Activated naive CD8-positive, alpha-beta T cell treated with anti-CD3 and anti-CD28 coated beads, Interleukin-2, amount 10 ng/mL, durations not matched to agents 7 days and 5 days (primary cell): Measurements from ENCODE around the gene EVI2B. TPM values are rescaled to one million over a fixed set of nuclear protein-coding genes. Genes with fewer than 3 reads are reported as not detected.
A peak's percentile ranks its signal among the peaks of the same experiment; 100 is the strongest.
"Not testable (repeated sequence)": the region's sequence is repeated elsewhere in the genome, so short reads cannot be mapped to it uniquely, and the experiment has no call there.

ENCODE experiments used
- ATAC-seq: fragments of 150-1000 bp; cut with Tn5 transposase; one replicate; pipeline ENCODE4 v1.10.0; 2021; ENCODE audit warnings: low read depth, moderate library complexity
- POLR2A ChIA-PET: fragments of 350-600 bp; sonication (Branson Sonifier 250); formaldehyde crosslinking; loops from one replicate; lab custom pipeline; 2021; ENCODE audit warnings: antibody characterized with exemption; lab: Charles Lee
- DNase-seq: peaks from one replicate; pipeline ENCODE4 v3.0.0; 2021
- H3K27ac Mint-ChIP-seq: one replicate; pipeline ENCODE4 v1.8.0; 2022; ENCODE audit warnings: mild to moderate bottlenecking, mixed read lengths
- H3K27me3 Mint-ChIP-seq: one replicate; pipeline ENCODE4 v1.8.0; 2022; ENCODE audit warnings: mild to moderate bottlenecking, moderate library complexity, mixed read lengths
- H3K36me3 Mint-ChIP-seq: one replicate; pipeline ENCODE4 v1.8.0; 2021; ENCODE audit warnings: mild to moderate bottlenecking, mixed read lengths
- H3K4me1 Mint-ChIP-seq: one replicate; pipeline ENCODE4 v1.8.0; 2021; ENCODE audit warnings: mixed read lengths
- H3K4me3 Mint-ChIP-seq: one replicate; pipeline ENCODE4 v1.8.0; 2022; ENCODE audit warnings: mild to moderate bottlenecking, moderate library complexity, mixed read lengths
- H3K9me3 Mint-ChIP-seq: one replicate; pipeline ENCODE4 v1.8.0; 2021; ENCODE audit warnings: mixed read lengths
- total RNA-seq, 2 experiments: library from RNA; stranded (reverse); gene quantifications; one replicate each; pipeline ENCODE4 v1.2.3, GENCODE V29; 2021

EVI2B gene
- total RNA-seq, 2 experiments from 2014 or later: 88.5 to 100 TPM

DNA sequence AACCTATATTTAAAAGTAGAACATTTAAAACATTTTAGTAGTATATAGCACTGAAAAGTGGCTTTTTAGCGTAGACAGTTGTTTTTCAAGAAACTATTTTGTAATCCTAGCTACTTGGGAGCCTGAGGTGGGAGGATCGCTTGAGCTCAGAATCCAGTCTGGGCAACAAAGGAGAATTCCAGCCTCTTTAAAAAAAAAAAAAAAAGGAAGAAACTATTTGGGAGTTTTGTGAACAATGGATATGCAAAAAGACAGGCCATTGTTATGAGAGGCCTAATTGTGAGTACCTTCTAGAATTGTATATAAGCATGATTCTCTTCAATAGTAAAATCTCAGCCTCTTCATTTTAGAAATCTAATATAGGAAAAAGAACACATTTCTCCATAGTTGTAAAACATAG lies 34.5 kb downstream of the EVI2B start:
- Mint-ChIP-seq H3K36me3 (peaks cover 16% of the 10 kb centered on the region), H3K9me3 (no peaks in the 10 kb centered on the region), H3K27ac (no peak overlapping the region), H3K4me1 (no peaks in the 10 kb centered on the region), H3K27me3 (no peaks in the 10 kb centered on the region), H3K4me3 (no peak overlapping the region)
- DNase-seq: no peak
- POLR2A ChIA-PET: interaction anchor here (0.6 kb wide), 1 partner anchor 121 kb away, joined by 4 read pairs; no protein-coding TSS in a partner anchor
- no peak for ATAC-seq

DNA sequence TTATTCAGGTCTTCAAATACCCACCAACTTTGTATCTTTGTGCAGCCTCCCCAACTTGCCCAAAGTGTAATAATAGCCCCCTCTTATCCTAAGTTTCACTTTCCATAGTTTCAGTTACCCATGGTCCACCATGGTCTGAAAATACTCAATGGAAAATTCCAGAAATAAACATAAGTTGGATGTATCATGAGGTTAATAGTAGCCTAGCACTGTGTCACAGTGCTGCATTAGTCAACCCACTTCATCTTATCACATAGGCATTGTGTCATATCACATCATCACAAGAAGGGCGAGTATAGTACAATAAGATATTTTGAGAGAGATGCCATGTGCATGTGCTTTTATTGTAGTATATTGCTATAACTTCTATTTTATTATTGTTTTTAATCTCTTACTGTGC lies 38.7 kb downstream of the EVI2B start:
- Mint-ChIP-seq H3K9me3 (no peaks in the 10 kb centered on the region), H3K4me1 (no peaks in the 10 kb centered on the region), H3K27ac (no peak overlapping the region), H3K27me3 (no peaks in the 10 kb centered on the region), H3K4me3 (no peak overlapping the region), H3K36me3 (peaks cover 15% of the 10 kb centered on the region)
- ATAC-seq (no peak), DNase-seq (no peak)
- POLR2A ChIA-PET: no interaction called here

DNA sequence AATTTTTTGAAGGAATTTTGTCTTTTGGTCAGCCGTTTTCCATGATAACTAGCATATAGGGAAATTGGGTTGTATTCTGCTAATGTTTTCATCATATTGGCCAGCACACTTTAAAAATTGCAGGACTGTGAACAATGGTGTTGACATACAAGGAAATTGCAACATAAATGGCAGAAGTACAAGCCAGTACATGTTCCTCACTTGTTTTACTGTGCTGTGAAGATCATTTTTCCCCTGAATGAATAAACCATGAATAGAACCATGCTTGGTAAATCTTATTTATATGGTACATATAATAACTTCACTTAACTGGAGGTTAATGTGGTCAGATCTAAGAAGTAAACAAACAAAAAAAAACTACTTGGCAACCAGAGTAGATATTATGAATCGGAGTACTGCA lies 39.6 kb downstream of the EVI2B start:
- Mint-ChIP-seq H3K4me3 (no peak overlapping the region), H3K27me3 (no peaks in the 10 kb centered on the region), H3K36me3 (peaks cover 17% of the 10 kb centered on the region), H3K9me3 (no peaks in the 10 kb centered on the region), H3K4me1 (no peaks in the 10 kb centered on the region), H3K27ac (no peak overlapping the region)
- no peak for ATAC-seq
- no peak for DNase-seq
- POLR2A ChIA-PET: no interaction called here

DNA sequence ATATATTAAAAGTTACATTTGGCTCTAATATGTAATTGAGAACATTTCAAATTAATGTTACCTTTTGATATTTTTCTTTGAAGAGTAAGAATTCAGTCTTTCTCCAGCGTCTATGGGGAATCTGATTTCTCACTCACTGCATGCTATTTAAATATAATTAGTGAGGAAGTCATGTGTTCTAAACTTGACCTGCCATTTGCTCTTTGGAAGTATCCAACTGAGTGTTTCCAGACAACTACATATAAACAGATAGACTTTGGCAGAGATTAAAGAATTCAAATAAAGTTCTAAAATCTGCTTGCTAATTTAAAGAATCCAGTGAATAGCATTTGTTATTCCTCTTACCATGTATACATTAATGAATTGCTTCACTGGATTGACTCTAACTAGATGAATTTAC lies 40.3 kb downstream of the EVI2B start:
- Mint-ChIP-seq H3K9me3 (no peaks in the 10 kb centered on the region), H3K27ac (no peak overlapping the region), H3K27me3 (no peaks in the 10 kb centered on the region), H3K4me3 (no peak overlapping the region), H3K36me3 (peaks cover 20% of the 10 kb centered on the region), H3K4me1 (no peaks in the 10 kb centered on the region)
- POLR2A ChIA-PET: no interaction called here
- ATAC-seq (no peak), DNase-seq (no peak)

DNA sequence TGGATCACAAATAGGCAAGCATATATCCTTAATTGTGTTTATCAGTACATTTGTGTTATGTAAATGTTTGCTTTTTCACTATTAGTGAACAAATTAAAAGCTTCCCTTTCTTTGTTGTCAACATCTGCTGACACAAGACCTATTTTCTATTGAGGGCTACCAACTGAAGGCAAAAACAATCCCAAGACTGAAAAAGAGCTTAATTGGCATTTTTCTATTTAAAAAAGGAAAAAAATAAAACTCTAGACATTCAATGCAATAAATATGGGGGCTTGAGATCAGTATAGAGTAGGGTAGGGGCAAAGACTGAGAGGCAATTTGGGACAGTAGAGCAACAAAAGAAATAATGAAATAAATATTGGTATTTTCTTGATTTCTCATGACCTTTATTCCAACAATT lies 41.1 kb downstream of the EVI2B start:
- no peak for ATAC-seq
- Mint-ChIP-seq H3K27me3 (no peaks in the 10 kb centered on the region), H3K9me3 (no peaks in the 10 kb centered on the region), H3K4me3 (no peak overlapping the region), H3K27ac (no peak overlapping the region), H3K4me1 (no peaks in the 10 kb centered on the region), H3K36me3 (peaks cover 22% of the 10 kb centered on the region)
- no peak for DNase-seq
- POLR2A ChIA-PET: no interaction called here

DNA sequence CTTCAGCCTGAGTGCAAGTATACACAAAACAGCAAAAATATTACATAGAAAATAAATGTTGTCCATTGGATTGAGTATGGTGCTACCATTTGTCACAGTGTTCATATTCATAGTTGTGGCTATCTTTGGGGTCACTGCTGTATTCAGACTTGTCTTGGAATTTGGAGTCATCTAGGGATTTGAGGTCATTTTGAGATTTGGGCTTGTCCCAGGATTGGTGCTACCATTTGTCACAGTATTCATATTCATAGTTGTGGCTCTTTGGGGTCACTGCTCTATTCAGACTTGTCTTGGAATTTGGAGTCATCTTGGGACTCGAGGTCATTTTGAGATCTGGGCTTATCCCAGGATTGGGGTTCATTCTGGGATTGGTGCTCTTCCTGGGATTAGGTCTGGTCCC lies 41.6 kb downstream of the EVI2B start:
- Mint-ChIP-seq H3K27me3 (no peaks in the 10 kb centered on the region), H3K27ac (no peak overlapping the region), H3K4me1 (no peaks in the 10 kb centered on the region), H3K9me3 (no peaks in the 10 kb centered on the region), H3K36me3 (peaks cover 22% of the 10 kb centered on the region), H3K4me3 (no peak overlapping the region)
- DNase-seq (no peak), ATAC-seq (no peak)
- POLR2A ChIA-PET: no interaction called here

DNA sequence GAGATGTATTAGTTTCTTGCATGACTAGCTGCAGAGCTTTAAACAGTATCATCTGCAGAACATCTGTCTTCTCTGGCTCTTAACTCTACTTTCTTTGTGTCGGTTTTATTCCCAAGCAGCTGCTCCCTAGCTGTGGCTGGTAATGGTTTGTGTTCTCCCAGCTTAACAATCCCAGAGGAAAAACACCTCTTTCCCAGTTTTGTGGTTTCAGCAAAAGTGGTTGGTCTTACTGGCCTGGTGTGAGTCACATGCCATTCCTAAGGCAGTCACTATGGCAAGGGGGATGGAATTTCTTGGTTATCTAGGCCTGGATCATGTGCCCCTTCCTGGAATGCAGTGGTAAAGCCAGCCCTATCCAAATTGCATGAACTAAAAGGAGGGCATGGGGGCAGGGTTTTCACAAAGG lies 44.3 kb downstream of the EVI2B start:
- Mint-ChIP-seq H3K9me3 (no peaks in the 10 kb centered on the region), H3K4me1 (peaks cover 1% of the 10 kb centered on the region), H3K4me3 (no peak overlapping the region), H3K36me3 (peaks cover 22% of the 10 kb centered on the region), H3K27me3 (no peaks in the 10 kb centered on the region), H3K27ac (peak overlapping the region; percentile 20)
- POLR2A ChIA-PET: no interaction called here
- DNase-seq (no peak), ATAC-seq (no peak)

DNA sequence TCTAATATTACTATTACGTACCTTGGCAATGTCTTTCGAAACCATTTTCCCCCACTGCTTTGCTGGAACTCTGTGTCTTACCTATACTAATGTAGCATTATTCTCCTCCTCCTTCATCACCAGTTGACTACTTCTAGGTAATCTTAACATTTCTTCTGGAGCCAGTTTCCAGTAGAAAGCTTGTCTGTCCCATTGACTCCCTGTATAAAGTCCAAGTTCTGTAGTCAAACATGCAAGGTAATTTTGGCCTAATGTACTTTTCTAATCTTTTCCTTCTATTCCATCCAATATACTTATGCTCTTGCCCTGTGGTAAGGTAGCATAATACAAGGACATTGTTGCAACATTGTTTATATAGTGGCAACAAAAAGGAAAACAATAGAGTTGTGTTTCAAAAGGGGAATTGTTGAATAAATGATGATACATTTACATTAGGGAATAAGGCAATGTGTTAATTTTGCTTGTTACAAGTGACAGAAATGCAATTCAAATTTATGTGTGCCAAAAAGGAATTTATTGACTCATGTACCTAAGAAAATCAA lies 44.7 kb downstream of the EVI2B start:
- POLR2A ChIA-PET: no interaction called here
- Mint-ChIP-seq H3K36me3 (peaks cover 25% of the 10 kb centered on the region), H3K27me3 (no peaks in the 10 kb centered on the region), H3K9me3 (no peaks in the 10 kb centered on the region), H3K4me3 (no peak overlapping the region), H3K4me1 (peaks cover 1% of the 10 kb centered on the region), H3K27ac (no peak overlapping the region)
- ATAC-seq (no peak), DNase-seq (no peak)

DNA sequence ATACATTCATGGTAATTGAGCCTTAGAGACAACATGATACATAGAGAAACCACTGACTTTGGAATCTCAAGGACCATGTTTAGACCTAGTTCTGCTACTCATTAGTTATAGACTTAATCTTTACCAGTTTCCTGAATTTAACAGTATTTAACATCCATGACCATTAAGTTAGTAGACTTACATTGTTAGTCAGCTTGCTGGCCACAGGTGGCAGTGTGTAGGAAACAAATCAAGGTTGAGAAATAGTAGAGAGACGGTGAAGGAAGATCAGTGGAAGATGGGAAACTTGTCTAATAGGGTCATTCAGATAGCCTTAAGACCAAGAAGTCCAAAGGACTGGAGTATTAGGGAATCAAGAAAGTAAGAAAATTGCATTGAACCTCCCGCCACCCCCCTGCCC lies 47.8 kb downstream of the EVI2B start:
- Mint-ChIP-seq H3K27me3 (no peaks in the 10 kb centered on the region), H3K27ac (no peak overlapping the region), H3K9me3 (no peaks in the 10 kb centered on the region), H3K4me3 (no peak overlapping the region), H3K4me1 (peaks cover 1% of the 10 kb centered on the region), H3K36me3 (peaks cover 20% of the 10 kb centered on the region)
- POLR2A ChIA-PET: interaction anchor here (0.6 kb wide), 1 partner anchor 721 kb away, joined by 4 read pairs; no protein-coding TSS in a partner anchor
- DNase-seq (no peak), ATAC-seq (no peak)

DNA sequence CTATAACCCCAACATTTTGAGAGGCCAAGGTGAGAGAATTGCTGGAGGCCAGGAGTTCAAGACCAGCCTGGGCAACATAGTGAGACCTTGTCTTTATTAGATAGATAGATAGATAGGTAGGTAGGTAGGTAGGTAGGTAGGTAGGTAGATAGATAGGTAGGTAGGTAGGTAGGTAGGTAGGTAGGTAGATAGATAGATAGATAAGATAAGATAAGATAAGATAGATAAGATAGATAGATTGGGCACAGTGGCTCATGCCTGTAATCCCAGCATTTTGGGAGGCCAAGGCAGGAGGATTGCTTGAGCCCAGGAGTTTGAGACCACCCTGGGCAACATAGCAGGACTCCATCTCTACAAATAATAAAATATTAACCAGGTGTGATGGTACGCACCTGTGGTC lies 50.9 kb downstream of the EVI2B start:
- H3K27ac Mint-ChIP-seq, POLR2A ChIA-PET, H3K4me1 Mint-ChIP-seq, H3K27me3 Mint-ChIP-seq, DNase-seq, ATAC-seq, H3K4me3 Mint-ChIP-seq, H3K9me3 Mint-ChIP-seq: not testable (repeated sequence)
- H3K36me3 Mint-ChIP-seq: peaks cover 12% of the 10 kb centered on the region

DNA sequence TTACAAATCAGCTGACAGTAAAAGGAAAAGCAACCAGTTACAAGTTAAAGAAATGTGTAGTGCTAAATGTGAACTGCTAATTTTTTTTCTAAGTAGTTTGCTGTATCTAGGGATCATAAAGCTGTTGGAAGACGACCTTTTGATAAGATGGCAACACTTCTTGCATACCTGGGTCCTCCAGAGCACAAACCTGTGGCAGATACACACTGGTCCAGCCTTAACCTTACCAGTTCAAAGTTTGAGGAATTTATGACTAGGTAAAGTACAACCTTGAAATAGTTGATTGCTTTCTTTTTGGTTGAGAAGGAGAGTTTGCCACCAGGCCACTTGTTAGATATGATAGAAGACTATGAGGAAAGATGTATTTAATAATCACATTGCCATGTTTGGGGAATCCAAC lies 52.3 kb downstream of the EVI2B start:
- peaks cover 1% of the 10 kb centered on the region for H3K4me1 Mint-ChIP-seq
- POLR2A ChIA-PET: no interaction called here
- DNase-seq (no peak), ATAC-seq (no peak)
- no peaks in the 10 kb centered on the region for H3K9me3 Mint-ChIP-seq
- H3K27me3 Mint-ChIP-seq: no peaks in the 10 kb centered on the region
- H3K36me3 Mint-ChIP-seq: peaks cover 12% of the 10 kb centered on the region
- H3K27ac Mint-ChIP-seq: no peak overlapping the region
- no peak overlapping the region for H3K4me3 Mint-ChIP-seq

DNA sequence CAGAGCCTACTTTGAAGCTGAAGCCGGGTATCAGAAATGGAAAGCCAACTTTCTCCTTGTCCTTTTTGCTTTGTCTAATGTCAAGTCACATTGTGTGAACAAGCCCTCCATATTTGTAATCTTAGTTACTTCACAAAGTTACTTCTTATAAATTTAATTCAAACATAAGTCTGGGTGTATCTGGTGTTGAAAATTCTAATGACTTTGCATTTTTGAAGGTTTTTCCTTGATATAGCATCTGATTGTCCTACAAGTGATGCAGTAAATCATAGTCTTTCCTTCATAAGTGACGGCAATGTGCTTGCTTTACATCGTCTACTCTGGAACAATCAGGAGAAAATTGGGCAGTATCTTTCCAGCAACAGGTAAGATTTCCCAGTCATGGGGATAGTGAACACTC lies 53.7 kb downstream of the EVI2B start:
- Mint-ChIP-seq H3K4me3 (no peak overlapping the region), H3K27ac (no peak overlapping the region), H3K36me3 (peaks cover 7% of the 10 kb centered on the region), H3K9me3 (no peaks in the 10 kb centered on the region), H3K27me3 (no peaks in the 10 kb centered on the region), H3K4me1 (no peaks in the 10 kb centered on the region)
- DNase-seq (no peak), ATAC-seq (no peak)
- POLR2A ChIA-PET: no interaction called here

DNA sequence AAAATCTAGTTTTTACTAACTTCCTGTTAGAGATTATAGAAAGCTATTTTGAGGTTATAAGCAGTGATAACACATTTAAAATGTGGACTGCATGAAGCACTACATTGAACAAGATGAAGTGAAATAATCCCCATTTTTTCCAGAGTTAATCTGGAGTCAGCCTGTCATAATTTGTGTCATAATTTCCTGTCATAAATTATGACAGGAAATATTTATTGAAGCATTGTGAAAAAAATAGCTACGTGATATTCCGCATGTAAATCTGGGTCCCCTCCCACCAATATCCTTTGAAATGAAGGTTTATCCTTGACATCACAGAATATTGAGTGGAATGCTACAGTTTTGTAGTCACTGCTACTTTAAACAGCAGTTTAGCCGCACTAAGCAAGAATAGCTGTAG lies 56.9 kb downstream of the EVI2B start:
- POLR2A ChIA-PET: no interaction called here
- Mint-ChIP-seq H3K4me3 (no peak overlapping the region), H3K9me3 (no peaks in the 10 kb centered on the region), H3K27ac (no peak overlapping the region), H3K4me1 (no peaks in the 10 kb centered on the region), H3K36me3 (peaks cover 4% of the 10 kb centered on the region), H3K27me3 (no peaks in the 10 kb centered on the region)
- no peak for DNase-seq
- ATAC-seq: no peak

DNA sequence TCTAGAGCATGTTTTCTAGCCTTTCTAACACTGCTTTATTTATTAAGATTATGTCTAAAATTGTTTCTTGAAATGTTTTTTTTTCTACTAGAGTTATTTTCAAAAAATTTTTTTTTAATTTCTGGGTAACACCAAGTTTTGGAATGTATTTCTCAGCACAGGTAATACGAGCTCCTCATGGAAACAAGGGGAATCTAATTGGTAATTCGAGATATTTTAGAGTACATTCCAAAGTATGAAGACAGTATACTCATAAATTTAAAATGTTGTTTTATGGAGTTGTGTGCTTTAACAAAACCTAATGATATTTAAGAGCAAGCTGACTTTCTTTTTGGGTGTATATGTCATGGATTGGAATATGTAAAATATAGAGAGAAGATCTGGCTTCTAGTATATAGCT lies 59.2 kb downstream of the EVI2B start:
- Mint-ChIP-seq H3K4me3 (no peak overlapping the region), H3K27me3 (no peaks in the 10 kb centered on the region), H3K36me3 (peaks cover 2% of the 10 kb centered on the region), H3K4me1 (peaks cover 2% of the 10 kb centered on the region), H3K27ac (no peak overlapping the region), H3K9me3 (no peaks in the 10 kb centered on the region)
- POLR2A ChIA-PET: no interaction called here
- DNase-seq: no peak
- no peak for ATAC-seq
